GM19351 (cell line): Measurements from ENCODE around the gene GUCD1.
"Not testable (repeated sequence)": the region's sequence is repeated elsewhere in the genome, so short reads cannot be mapped to it uniquely, and the experiment has no call there.

Experiments
- ATAC-seq: cut with Tn5 transposase; IDR thresholded peaks from one replicate; pipeline ENCODE4 v1.9.1; 2021; ENCODE audit warnings: mild to moderate bottlenecking, moderate library complexity; ENCODE audit not compliant: unreplicated experiment

Gene GUCD1

DNA sequence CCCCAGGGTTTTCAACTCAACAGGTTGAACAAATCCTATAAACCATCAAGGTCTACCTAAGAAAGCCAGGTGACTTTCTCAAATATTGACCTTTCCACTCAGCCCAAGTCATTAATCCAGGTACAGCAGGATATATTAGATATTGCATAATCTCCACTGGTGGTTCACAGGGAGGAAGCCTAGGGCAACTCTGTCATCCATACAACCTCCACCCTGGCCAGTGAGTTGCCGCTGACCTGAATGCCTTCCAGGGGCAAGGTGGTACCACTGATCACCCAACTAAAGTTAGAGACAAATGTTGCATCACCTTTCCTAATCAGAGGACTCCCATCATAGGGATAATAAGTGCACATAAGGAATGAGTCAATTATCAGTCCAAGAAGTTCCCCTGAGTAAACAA lies 22.9 kb downstream of the GUCD1 start:
- no peak for ATAC-seq

DNA sequence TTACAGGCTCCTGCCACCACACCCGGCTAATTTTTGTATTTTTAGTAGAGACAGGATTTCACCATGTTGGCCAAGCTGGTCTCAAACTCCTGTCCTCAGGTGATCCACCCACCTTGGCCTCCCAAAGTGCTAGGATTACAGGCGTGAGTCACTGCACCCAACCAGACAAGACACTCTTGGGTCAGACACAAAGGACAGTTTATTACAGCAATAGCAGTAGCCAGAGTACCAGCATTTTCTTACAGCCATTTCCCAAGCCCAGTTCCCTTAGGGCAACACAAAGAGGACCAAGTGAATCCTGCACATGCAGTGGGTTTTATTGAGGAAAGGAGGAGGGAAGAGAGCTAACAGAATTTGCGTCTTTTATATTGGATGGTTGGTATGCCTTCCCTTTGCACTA lies 24.0 kb downstream of the GUCD1 start:
- not testable (repeated sequence) for ATAC-seq

DNA sequence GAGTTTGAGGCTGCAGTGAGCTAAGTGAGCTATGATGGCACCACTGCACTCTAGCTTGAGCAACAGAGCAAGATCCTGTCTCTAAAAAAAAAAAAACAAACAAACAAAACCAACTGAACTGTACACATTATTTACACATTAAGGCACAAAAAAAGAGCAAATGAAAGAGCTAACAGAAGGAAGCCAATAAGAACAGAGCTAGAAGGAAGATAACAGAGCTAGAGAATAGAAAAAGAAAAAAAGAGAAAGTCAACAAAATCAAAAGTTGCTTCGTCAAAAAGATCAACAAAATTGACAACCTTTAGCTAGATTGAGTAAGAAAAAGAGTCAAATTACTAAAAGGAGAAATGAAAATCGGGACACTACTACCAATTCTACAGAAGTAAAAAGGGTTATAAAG lies 25.0 kb downstream of the GUCD1 start:
- no peak for ATAC-seq

DNA sequence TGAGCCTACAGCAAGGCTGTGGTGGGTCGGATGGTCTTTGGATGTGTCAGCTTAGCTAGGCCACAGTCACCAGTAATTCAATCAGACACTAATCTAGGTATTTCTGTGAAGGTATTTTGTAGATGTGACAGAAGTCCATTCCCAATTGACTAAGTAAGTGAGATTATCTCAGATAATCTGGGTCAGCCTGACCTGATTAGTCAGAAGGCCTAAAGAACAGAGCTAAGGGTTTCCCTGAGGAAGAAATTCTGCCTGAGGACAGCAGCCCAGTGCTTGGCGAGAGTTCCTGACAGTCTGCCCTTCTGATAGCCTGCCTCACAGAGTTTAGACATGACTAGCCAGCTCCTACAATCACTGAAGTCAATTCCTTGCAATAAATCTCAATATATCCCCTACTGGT lies 28.7 kb downstream of the GUCD1 start:
- ATAC-seq: no peak

DNA sequence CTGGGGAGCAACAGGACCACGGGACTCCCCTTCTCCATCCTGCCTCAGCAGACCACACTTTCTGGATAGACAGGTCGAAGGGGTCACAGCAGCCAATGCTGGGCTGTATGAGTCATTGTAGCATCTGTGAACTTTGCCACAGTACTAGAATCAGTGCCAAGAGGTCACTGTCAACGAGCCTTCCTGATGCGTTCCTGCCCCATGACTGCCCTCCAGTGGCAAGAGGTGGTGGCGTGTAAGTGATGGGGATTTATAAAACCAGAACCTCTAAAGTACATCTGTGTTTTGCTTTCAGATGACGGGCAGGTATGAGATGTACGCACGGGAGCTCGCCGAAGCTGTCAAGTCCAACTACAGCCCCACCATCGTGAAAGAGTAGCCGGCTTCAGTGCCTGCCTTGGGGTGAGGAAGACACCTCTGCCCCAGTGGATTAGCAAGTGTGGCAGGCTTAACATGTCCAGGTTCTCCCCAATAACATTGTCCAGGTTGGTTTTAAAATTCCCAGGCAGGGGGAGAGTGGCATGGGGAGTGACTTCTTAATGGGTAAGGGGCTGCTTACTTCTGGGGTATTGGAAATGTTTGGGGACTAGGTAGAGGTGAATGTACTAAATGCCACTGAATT lies 29.4 kb downstream of the GUCD1 start:
- ATAC-seq: peak; percentile 60

DNA sequence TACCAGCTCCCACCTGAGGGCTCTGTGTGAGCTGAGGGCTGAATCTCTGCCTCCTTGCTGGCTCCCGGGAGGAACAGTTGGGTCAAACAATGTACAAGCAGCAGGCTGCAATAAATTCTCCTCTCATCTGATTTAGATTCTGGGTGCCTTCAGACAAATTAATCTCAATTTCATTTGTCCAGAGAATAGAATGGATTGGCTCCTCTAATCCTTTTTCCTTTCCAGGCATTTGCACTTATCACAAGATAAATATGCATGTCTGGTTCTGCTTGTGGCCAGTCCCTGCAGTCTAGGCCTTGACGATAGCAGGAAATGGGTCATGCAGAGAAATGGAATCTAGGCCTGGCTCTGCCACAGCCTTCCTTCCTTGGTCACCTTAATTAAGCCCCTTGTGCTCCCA lies 31.1 kb downstream of the GUCD1 start:
- no peak for ATAC-seq

DNA sequence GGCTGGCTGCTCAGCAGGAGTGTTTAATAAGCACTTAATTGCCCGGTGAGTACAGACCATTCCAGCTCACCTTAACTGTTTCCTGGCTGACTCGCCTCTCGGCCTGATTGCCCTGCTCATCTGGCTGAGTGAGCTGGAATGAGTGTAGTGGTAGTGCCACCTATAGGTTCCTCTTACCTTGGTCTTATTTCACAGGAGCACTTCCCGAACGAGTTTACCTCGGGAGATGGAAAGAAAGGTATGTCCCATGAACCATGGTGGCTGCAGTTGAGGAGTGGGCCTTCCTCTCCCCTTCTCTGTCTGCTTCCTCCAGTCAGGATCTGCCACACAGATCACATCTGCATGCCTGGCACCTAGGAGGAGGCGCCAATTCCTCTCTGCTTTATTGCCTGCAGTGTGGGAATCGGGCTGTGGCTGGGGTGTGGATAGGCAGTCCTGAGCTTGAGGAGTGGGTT lies 33.1 kb downstream of the GUCD1 start:
- no peak for ATAC-seq

DNA sequence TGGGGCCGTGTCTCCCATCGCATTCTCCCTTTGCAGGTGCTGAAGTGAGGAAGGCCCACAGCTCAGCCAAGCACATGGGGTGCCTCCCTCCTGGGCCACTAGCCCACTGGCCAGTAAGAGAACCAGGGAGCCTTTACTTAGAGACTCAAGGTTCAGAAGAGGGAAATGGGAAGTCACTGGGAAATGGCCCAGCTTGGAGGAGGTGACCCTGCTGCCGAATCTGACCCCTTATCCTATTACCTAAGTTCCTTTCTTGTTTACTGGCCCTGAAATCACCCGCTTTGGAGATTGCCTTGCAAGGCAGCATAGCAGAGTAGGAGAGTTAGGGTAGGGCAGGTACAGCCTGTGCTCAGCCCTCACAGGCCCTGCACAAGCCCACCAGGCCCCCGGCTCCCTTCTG lies 35.4 kb downstream of the GUCD1 start:
- no peak for ATAC-seq

DNA sequence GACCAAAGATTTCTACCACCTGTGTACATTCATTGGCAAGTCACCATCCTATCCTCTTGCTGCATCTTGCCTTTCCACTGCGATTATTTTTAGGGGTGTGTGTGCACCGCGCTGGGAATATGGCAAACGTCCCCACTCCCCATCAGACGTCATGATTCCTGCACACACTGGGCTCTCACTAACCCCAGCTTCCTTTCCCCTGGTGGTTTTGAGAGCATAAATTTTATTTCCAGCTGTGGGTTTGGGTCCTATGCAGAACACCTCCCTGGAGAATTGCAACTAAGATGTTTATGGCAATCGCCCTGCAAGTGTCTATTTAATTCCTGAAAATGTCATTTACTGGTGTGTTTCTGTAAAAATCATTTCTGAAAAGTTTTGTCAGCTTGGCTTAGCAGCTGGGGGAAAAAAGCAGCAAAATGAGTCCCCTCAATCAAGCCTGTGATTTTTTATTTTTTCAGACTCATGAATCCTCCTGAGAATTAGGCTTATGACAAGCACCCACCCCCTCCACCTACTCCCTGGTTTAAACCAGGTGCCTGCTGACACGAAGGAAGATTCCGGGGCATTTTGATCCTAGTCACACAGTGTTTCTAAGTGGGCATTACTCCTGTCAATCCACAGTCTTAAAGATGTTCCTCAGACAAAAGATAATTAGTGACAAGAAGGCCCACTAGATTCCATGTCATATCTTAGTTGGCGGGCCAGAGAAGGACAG lies 36.0 kb downstream of the GUCD1 start:
- ATAC-seq: no peak

DNA sequence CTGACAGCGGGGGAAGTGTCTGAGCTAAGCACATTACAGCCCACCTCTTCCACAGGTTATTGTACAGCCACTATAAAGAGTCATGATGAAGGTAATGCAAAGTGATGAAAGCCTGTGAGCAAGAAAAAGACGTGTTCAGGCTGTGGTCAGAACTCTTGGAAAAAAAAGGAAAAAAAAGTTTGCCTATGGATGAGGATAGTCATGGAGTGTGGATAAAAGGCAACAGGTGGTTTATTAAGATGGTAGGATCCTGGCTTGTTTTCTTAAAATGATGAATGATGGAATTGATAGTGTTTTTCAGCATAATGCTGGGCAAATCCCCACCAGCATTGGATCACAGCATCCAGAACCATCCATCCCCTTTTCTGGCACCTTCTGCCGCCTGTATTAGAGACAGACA lies 36.7 kb downstream of the GUCD1 start:
- ATAC-seq: no peak

DNA sequence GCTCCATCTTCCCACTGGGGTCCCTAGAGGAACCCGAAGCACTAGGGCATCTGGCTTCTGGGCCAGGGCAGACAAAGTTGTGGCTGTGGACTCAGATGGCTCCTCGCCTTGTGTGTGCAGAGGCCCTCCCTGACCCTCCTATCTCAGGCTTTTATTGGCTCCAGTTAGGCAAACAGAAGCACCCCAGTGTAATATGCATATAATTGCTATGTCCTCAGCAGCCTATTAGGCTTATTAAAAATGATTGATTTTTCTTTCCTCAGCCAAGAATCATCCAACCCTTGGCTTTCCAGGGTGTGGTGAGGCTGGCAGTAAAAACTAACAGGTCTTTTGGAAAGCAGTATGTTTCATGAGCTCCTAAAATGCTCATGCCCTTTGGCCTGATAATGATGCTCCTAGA lies 37.5 kb downstream of the GUCD1 start:
- ATAC-seq: no peak

DNA sequence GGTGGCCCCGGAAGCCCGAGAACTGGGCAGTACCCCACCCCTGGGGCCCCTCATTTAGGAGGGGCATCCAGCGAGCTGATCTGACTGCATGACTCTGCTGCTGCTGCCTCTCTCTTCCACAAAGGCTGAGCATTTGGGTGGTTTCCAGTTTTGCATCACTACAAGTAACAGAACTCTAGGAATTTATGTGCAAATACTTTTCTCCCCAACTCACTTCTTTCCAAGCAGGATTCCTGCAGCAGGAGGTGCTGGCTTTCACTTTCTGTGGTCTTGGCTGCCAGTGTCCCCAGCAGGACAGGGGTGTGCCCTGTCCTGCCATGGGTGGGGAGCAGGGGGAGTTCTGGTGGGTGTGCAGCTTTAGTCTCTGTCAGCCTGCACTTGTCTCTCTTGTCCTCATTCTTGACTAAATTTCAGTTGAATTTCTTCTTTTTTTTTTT lies 38.6 kb downstream of the GUCD1 start:
- no peak for ATAC-seq

DNA sequence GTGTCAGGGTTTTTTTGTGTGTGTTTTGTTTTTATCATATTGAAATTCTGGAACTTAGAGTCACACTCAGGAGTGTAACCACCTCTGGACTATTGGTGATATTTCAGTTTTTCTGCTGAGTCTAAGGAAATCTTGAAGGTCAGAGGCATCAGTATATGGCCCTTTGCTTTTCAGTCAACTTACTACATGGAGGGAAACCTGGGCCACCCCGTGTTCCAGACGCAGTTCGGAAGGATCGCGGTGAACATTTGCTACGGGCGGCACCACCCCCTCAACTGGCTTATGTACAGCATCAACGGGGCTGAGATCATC lies 40.0 kb downstream of the GUCD1 start:
- no peak for ATAC-seq

DNA sequence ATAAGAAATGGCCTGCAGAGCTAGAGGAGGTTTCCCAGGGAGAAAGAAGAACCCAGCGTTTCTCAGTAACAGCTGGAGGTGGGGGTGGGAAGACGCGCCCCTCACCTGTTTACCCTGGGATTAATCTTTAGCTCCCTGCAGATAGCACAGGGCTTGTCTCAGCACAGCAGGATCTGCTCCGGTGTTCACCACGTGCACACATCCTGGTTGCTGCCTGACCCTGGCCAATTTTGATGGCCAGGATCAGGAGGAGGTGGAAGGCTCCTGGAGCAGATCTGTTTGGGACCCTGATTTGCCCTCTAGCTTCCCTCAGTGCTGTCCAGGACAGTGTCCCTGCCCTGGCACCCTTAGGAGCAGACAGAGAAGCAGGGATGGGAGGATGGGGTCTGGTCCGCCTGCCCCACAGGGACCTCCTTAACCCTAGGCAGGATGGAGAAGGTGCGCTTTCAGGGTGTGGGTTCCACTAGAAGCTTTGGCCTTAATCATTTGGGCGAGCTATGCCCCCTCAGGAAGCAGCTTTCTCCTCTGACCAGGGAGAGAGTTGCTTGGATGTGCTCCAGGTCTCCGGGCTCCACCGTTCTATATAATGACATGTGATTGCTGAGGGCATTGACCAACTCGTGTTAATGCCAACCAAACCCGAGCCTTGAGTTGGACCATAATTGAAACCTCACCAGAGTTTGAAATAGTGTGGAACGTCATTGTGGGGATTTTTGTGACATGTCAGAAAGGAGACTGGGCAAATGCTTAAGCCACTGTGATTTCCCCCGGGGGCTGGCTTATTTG lies 40.5 kb downstream of the GUCD1 start:
- no peak for ATAC-seq

DNA sequence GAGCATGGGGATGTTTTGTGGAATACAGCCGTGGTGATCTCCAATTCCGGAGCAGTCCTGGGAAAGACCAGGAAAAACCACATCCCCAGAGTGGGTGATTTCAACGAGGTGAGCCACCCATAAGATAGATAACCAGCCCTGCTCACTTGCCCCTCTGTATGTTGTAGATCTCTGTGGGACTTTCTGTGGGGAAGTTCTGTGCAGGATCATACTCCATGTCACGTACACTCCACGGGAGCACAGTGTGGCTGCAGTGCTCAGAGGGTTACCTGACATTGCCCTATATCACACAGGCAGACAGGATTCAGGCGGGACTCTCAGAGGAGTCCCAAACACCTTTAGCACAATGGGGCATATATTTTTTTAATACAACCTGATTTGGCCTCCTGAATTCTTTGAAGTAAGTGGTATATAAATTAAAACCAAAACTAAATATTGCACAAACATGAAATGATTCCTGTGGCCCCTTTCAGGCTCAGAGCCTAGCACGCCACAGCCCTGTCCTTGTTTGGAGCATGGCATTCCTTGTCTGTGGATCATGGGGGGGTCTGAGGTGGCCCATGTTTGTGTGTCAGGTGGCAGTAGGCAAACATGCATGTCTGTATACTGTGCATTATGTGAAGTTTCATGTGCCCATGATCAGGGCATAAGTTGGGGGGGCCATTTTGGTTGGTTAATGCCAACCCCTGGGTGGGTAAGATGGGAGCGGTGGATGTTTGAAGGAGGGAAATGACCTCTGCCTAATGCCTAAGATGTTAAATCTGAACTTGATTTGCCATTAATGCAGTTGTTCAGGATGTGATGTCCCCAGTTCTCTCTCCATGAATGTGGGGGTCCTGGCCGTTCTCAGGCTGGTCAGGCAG lies 41.3 kb downstream of the GUCD1 start:
- no peak for ATAC-seq

DNA sequence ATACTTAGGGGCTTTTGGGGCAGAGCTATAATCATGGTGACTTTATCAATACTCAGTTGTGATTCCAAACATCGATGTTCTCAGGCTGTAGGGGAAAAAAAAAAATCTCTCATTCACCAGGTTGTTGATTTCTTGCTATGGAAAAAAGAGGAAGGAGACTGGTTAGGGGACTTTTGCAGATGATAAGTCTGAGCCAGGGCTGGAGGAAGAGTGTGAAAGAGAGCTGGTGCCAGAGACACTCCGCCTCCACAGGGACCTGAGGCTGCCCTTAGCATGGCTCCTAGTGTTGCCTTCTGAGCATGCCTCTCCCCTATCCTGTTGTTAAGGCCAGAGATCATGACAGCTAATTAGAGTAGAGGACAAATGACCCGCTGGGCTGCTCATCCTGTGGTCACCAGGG lies 42.9 kb downstream of the GUCD1 start:
- ATAC-seq: no peak

DNA sequence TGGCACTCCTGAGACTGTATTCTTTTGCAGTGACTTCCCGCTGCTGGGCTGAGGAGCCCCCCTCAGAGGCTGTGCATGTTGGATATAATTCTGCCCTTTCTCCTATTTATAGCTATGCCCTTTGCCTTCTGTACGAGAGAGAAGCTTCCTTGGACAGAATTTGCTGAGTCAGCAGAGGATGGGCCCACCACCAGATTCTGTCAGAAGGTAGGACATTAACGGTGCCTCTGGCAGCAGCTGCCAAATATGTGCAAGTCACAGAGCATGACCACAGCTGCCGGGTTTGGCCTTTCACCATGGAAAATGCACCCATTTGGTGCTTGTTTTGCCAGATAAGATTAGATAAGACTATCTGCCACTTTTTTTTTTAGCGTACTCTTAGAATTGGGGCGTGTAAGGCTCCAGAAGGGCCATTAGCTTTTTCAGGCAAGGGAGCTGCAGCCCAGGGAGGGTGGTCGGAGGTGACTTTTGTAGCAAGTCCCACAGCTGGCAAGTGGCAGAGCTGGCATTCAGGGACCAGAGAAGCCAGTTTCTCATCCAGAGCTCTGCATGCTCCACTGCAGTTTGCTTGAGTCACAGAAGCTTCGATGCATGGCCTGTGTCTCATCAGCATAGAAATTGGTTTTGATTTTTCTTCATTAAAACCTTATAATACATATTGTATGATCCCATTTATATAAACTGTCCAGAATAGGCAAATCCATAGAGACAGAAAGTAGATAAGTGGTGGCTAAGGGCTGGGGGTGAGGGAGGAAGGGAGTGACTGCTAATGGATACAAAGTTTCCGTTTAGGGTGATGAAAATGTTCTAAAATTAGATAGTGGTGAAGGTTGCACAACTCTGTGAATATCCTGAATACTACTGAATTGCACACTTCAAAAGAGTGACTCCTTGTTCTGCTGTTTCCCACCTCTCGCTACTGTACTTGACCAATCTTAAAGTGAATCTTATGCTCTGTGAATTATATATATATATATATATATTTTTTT lies 44.0 kb downstream of the GUCD1 start:
- no peak for ATAC-seq

DNA sequence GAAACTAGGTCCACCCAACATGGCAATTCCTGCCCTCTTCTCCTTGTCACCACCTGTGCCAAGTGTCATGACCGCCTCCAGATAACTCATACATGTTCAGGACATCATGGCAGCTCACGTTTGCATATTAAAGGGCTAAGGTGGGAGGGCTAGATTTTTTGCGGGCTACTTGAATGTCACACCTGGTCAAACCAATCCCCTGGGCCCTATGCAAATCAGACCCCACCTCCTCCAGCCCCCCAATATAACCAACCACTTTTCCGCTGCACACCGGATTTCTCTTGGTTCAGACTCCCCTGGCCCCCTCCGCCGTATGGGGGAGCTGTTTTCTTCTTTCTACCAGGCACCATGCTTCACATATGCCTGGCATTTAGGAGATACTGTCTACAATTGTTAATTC lies 47.2 kb downstream of the GUCD1 start:
- ATAC-seq: no peak

DNA sequence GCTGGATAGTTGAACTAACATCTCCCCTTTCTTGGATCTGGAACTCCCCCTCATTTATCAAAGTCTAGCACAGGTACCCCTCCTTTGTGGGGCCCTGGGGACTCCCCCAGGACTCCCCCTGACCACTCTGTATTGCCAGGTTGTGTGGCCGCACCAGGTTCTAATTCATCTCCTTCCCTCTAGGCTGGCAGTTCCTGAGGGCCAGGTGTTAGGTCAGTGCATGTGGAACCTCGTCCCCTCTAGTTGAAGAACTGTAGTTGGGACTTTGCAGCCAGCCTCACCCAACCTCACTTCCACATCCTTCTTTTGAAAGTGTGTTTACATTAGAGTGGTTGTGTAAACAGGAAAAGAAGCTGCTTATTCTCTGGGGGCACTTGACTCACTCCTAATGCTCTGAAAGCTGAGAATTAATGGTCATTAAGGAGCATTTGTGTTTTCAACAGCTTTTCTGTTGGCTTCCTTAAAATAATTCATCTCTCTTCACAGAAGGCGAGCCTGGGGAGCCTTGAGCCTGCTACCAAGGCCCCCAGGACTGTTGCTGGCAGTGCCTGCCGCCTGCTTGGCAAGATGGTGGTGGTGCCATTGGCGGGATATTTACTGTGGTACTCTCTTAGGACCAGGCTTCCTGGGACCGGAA lies 48.0 kb downstream of the GUCD1 start:
- no peak for ATAC-seq
